AG09319 (cell line): ENCODE measurements around the gene TSPAN2.

ENCODE experiments used
- DNase-seq: peaks from one replicate; pipeline ENCODE4 v3.0.0-alpha.2; 2010; ENCODE audit warnings: low read depth; ENCODE audit errors: extremely low read depth
- TF ChIP-seq, protein P1 (sequence below): IDR thresholded peaks from 2 replicates; pipeline ENCODE4 v1.5.1; 2011; ENCODE audit warnings: low read depth, mild to moderate bottlenecking, inconsistent platforms, low read length, moderate library complexity

Gene TSPAN2

DNA sequence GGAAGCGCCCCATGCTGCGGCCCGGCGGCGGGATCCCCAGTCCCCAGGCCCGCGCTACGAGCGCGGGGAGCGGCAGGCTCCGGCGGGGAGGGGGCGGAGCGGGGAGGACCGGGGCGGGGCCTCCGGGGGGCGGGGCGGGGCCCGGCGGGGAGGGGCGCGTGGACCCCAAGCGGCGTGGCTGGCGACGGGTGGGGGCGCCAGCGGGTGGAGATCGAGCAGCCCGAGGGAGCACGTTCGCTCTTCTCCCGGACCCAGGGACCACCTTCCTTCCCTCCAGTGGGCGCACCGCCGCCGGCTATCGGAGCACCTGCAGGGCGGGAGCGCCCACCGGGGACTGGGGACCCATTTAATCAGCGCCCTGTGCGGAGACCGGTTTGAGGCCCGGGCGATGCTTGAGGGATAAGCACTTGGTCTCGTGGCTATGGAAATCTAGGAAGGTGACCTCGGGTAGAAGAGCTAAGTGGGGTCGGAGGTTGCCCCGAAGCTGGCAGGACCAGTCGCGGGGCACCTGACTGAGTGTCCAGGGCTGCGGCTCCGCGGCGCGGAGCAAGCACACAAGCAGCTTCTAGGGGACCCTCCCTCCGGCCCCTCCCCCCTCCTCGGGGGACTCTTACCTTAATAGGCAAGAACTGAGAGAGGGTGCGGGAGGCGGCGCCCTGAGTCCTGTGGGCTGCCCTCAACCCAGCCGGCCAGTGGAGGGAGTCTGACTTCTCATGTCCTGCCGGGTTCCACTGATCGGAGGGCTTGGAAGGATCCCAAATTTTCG, at the start of gene TSPAN2:
Gene TSPAN2, minus strand, starts transcription at position 84 of the 766 bp plus-strand sequence. Its CDS starts 71 bp downstream, at position 13.
- TF ChIP-seq, protein P1, sequence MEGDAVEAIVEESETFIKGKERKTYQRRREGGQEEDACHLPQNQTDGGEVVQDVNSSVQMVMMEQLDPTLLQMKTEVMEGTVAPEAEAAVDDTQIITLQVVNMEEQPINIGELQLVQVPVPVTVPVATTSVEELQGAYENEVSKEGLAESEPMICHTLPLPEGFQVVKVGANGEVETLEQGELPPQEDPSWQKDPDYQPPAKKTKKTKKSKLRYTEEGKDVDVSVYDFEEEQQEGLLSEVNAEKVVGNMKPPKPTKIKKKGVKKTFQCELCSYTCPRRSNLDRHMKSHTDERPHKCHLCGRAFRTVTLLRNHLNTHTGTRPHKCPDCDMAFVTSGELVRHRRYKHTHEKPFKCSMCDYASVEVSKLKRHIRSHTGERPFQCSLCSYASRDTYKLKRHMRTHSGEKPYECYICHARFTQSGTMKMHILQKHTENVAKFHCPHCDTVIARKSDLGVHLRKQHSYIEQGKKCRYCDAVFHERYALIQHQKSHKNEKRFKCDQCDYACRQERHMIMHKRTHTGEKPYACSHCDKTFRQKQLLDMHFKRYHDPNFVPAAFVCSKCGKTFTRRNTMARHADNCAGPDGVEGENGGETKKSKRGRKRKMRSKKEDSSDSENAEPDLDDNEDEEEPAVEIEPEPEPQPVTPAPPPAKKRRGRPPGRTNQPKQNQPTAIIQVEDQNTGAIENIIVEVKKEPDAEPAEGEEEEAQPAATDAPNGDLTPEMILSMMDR: peak; percentile 39
- no peak for DNase-seq

DNA sequence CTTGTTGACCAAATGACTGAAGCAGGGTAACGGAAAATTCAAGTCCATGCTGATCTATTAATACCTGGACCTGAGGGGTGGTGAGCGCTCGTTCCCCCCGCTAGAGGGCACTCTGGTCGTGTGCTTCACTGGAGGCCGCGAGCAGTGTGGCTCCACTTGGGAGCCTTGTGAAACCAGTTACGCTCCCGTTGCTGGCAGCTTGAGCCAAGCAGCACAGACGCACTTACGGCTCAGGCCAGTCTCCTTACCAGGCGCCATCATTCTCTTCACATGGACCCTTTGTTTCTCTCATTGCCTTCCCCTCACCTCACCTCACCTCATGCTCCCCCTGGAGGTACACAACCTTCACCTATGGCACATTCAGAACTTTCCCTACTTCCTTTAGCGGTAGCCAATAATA, 49.7 kb upstream of the TSPAN2 start:
- DNase-seq: peak; percentile 91
- TF ChIP-seq, protein P1: peak; percentile 90

DNA sequence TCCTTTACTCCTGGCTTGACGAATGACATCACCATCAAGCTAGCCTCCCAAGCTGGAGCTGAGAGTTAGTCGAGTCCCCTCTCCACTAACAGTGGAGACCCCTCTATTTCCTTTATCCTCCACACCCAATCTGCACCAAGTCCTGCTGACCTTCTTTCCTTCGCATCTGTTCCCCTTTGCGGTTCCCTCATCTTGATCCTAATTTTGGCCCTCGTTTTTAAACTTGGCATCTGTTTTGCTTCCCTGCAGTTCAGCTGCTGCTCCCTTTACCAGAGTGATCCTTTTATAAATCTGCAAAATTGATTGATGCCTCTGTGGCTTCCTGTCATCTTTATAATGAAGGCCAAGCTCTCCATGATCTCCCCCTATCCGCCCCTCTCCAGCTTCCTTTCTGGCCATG, 49.0 kb upstream of the TSPAN2 start:
- TF ChIP-seq, protein P1: no peak
- no peak for DNase-seq

DNA sequence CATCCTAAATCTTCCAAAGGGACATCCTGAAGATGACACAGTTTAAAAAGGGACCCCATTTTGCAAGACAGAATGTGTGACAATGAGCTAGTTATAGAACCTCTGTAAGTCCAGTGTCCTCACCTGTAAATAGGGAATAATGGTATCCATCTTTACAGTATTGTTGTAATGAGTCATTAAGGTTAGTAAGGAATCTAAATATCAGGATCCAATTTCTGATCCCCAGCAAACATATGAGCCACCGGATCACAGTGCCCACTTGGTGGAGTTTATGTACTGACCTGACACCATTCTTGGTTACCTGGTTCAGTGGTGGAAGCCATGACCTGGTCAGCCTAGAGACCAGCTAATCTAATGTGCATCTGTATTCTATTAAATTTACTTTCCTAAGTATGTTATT, 47.9 kb upstream of the TSPAN2 start:
- DNase-seq: no peak
- TF ChIP-seq, protein P1: no peak

DNA sequence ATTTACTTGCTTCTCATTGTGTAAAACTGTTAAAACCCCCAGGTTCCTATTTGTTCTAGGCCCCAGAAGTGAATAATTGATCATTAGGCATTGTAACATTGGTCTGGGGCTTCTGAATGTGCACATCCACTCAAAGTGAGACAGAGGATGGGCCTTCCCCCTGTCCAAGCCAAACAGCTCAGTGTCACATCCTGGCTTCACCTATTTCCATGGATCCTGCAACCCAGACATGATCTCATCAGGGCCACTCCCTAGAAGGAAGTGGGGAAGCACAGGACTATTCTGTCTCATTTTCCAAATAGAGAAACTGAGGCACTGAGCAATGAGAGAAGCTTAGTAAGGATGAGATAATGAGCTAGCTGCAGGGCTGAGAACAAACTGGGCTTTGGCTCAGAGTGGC, 47.4 kb upstream of the TSPAN2 start:
- DNase-seq: no peak
- TF ChIP-seq, protein P1: no peak

DNA sequence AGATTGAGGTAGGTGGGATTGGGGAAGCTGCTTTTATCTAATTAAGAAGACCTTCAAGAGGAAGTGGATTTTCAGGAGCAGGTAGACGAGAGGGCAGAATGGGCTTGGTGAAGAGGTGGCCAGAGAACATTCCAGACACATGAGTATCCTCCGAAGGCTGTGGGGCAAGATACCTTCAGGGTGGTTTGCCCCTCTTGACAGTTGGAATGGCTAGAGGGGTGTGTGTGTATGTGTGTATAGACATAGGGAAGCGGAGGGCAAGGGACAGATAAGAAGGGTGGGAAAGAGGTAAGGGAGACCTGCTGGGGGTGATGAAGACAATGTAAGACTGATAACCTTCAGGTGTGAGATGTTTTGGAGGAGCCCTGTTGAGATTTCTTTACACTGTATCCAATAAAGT, 46.8 kb upstream of the TSPAN2 start:
- TF ChIP-seq, protein P1: no peak

DNA sequence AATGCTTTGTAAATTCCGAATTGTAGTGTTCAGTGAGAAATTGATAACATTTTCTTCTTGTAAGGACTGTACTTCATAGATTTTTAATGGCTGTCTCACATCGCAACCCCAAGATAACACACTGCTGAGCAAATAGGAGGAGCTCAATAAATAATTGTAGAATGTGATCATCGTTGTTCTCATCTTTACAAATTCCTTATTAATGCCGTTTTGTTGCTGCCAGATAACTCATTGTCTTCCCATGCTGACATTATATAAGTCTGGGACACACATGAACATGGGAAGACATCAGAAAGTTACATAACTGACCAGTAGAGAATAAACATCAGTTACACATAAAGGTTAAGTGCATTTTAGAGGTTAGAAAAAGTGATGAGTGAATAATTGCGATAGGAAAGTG, 46.4 kb upstream of the TSPAN2 start:
- no peak for DNase-seq
- TF ChIP-seq, protein P1: no peak

More for the DNA sequence above, 46.8 kb upstream of the TSPAN2 start:
- no peak for DNase-seq
